ENCODE measurements around the gene ACOXL.

DNA sequence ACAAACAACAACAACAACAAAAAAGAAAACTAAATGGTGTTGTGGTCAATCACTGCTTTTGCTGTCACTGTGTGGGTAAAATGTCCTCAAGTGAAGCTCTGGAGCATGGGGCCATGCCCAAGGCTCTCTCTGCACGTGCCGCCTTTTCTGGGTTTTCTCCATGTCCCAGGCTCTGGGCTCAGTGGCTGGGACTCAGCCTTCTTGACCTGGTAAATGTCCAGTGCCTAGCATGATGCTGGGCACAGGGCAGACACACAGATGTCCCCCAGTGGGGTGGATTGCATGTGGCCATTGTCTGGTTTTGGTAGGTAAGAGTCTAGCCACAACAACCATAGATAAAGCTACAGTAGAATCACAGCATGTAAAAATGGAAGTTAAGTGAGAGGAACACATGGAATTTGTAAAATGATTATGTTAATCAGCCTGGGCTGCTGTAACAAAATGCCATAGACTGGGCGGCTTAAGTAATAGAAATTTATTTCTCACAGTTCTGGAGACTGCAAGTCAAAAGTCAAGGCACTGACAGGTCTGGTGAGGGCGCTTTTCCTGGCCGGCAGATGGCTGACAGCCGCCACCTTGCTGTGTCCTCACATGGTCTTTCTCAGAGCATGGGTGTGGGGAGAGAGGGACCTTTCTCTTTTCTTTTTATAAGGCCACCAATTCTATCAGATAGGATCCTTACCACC, 174.4 kb downstream of the ACOXL start:
- TF ChIP-seq CTCF (IDR thresholded peaks at IDR 0.05; ENCODE audit: low read depth, low read length, poor library complexity, severe bottlenecking): no peak
- TF ChIP-seq EZH2phosphoT487 (IDR thresholded peaks at IDR 0.05; ENCODE audit: borderline replicate concordance, low read length): no peak
